Transverse colon (tissue), 4 donors: ENCODE measurements around the gene SLC5A3.

ENCODE experiments used
- EP300 ChIP-seq: sonication (generic); formaldehyde crosslinking; IDR thresholded peaks from one replicate; pipeline ENCODE4 v1.6.1; 2017; ENCODE audit warnings: antibody characterized with exemption, low read depth
- POLR2A ChIP-seq: fragments of 450-650 bp; IDR thresholded peaks from one replicate; pipeline ENCODE4 v1.6.1; 2016; ENCODE audit warnings: antibody characterized with exemption, mild to moderate bottlenecking, moderate library complexity
- POLR2AphosphoS5 ChIP-seq, 3 donors: sonication (generic); formaldehyde crosslinking; IDR thresholded peaks; one replicate each; pipeline ENCODE4 v1.6.1; 2016; ENCODE audit warnings: antibody characterized with exemption in 3 of 3
- TF ChIP-seq, protein P1 (sequence below), 5 experiments: fragments of 200-600 bp in 3 of 5; fragments of 450-650 bp in 2 of 5; sonication (generic) in 3 of 5; IDR thresholded peaks; 1 replicate in 2 of 5; 2 replicates in 3 of 5; pipeline ENCODE4 v1.5.1; 2016 to 2017; ENCODE audit warnings: antibody characterized with exemption in 5 of 5, inconsistent platforms in 3 of 5, mild to moderate bottlenecking in 2 of 5, moderate library complexity in 1 of 5

DNA sequence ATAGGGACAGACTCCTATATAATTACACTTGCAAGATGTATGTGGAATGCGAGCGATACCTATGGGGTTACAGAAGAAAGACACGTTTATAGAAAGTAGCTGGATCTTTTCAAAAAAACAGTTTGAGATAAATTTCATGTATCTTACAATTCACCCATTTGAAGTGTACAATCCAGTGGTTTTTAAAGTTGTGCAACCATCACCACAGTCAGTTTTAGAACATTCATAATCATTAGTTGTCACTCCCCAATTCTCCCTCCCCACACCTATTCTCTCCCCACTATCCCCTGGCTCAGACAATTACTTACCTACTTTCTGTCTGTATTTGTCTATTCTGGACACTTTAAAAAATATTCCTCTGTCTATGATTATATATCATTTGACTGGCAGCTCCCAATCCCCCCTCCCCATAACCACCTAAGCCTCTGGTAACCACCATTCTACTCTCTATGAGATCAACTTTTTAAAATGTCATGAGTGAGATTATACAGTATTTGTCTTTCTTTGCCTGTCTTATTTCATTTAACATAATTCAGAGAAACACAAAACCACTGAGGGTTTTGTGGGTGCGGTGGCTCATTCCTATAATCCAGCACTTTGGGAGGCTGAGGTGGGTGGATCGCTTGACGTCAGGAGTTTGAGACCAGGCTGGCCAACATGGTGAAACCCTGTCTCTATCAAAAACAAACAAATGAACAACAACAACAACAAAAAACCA is 39.1 kb downstream of the SLC5A3 start:
- TF ChIP-seq EP300 (no peak), POLR2A (no peak), POLR2AphosphoS5 (IDR thresholded peaks at IDR 0.05) (no peak)
- TF ChIP-seq, protein P1, sequence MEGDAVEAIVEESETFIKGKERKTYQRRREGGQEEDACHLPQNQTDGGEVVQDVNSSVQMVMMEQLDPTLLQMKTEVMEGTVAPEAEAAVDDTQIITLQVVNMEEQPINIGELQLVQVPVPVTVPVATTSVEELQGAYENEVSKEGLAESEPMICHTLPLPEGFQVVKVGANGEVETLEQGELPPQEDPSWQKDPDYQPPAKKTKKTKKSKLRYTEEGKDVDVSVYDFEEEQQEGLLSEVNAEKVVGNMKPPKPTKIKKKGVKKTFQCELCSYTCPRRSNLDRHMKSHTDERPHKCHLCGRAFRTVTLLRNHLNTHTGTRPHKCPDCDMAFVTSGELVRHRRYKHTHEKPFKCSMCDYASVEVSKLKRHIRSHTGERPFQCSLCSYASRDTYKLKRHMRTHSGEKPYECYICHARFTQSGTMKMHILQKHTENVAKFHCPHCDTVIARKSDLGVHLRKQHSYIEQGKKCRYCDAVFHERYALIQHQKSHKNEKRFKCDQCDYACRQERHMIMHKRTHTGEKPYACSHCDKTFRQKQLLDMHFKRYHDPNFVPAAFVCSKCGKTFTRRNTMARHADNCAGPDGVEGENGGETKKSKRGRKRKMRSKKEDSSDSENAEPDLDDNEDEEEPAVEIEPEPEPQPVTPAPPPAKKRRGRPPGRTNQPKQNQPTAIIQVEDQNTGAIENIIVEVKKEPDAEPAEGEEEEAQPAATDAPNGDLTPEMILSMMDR (IDR thresholded peaks at IDR 0.05): no peak
